Naive thymus-derived CD4-positive, alpha-beta T cell (primary cell): ENCODE data around the gene SPAG17. TPM values are rescaled to one million over a fixed set of nuclear protein-coding genes. Genes with fewer than 3 reads are reported as not detected.
A peak's percentile ranks its signal among the peaks of the same experiment; 100 is the strongest.

ENCODE experiments used
- ATAC-seq: fragments of 150-1000 bp; cut with Tn5 transposase; 2 replicates; pipeline ENCODE4 v1.10.0; 2021; ENCODE audit warnings: mild to moderate bottlenecking, moderate library complexity
- CTCF ChIA-PET: fragments of 350-600 bp; sonication (Branson Sonifier 250); formaldehyde crosslinking; loops from one replicate; lab custom pipeline; 2021; ENCODE audit warnings: antibody characterized with exemption; lab: Charles Lee
- POLR2A ChIA-PET: fragments of 350-600 bp; sonication (Branson Sonifier 250); formaldehyde crosslinking; loops from one replicate; lab custom pipeline; 2021; ENCODE audit warnings: antibody characterized with exemption, inconsistent platforms; lab: Charles Lee
- DNase-seq, 9 donors: peaks; one replicate each; pipeline versions ENCODE4 v3.0.0 to v3.0.0-alpha.2; 2020 to 2022; ENCODE audit warnings: mixed read lengths in 1 of 9
- H3K27ac ChIP-seq: one replicate; pipeline ENCODE4 v1.7.0; 2013; ENCODE audit warnings: mild to moderate bottlenecking, low read depth, low read length, moderate library complexity
- H3K27me3 ChIP-seq, 2 donors: one replicate each; pipeline ENCODE4 v1.7.0; 2013; ENCODE audit warnings: low read length in 2 of 2, mild to moderate bottlenecking in 2 of 2, moderate library complexity in 2 of 2; ENCODE audit not compliant: control insufficient read depth in 2 of 2, insufficient read depth in 2 of 2
- H3K36me3 ChIP-seq, 3 experiments: 1 replicate in 2 of 3; 2 replicates in 1 of 3; pipeline ENCODE4 v1.7.0; 2013; ENCODE audit warnings: low read length in 3 of 3, mild to moderate bottlenecking in 3 of 3, moderate library complexity in 1 of 3; ENCODE audit not compliant: insufficient read depth in 3 of 3, control insufficient read depth in 2 of 3
- H3K4me1 ChIP-seq, 2 donors: one replicate each; pipeline ENCODE4 v1.7.0; 2013; ENCODE audit warnings: low read length in 2 of 2, mild to moderate bottlenecking in 2 of 2, moderate library complexity in 1 of 2; ENCODE audit not compliant: control insufficient read depth in 2 of 2, insufficient read depth in 2 of 2
- H3K4me3 ChIP-seq: 2 replicates; pipeline ENCODE4 v1.7.0; 2013; ENCODE audit warnings: mild to moderate bottlenecking, low read length
- H3K9me3 ChIP-seq, 3 experiments: 1 replicate in 2 of 3; 2 replicates in 1 of 3; pipeline ENCODE4 v1.7.0; 2013; ENCODE audit warnings: low read length in 3 of 3; ENCODE audit not compliant: control insufficient read depth in 2 of 3
- H3K27ac Mint-ChIP-seq, 9 donors: one replicate each; pipeline ENCODE4 v1.8.0; 2020 to 2022; ENCODE audit warnings: mixed read lengths in 9 of 9, mild to moderate bottlenecking in 8 of 9, moderate library complexity in 5 of 9, inconsistent platforms in 2 of 9
- H3K27me3 Mint-ChIP-seq, 5 donors: one replicate each; pipeline ENCODE4 v1.8.0; 2021 to 2022; ENCODE audit warnings: mixed read lengths in 5 of 5, mild to moderate bottlenecking in 1 of 5
- H3K36me3 Mint-ChIP-seq, 5 donors: one replicate each; pipeline ENCODE4 v1.8.0; 2020 to 2022; ENCODE audit warnings: mixed read lengths in 5 of 5, mild to moderate bottlenecking in 3 of 5, inconsistent platforms in 1 of 5
- H3K4me1 Mint-ChIP-seq, 7 donors: one replicate each; pipeline ENCODE4 v1.8.0; 2020 to 2022; ENCODE audit warnings: mixed read lengths in 7 of 7, mild to moderate bottlenecking in 3 of 7, inconsistent platforms in 1 of 7
- H3K4me3 Mint-ChIP-seq, 10 donors: one replicate each; pipeline ENCODE4 v1.8.0; 2020 to 2022; ENCODE audit warnings: mild to moderate bottlenecking in 10 of 10, mixed read lengths in 10 of 10, moderate library complexity in 6 of 10, inconsistent platforms in 2 of 10
- H3K9me3 Mint-ChIP-seq, 11 donors: one replicate each; pipeline ENCODE4 v1.8.0; 2020 to 2022; ENCODE audit warnings: mixed read lengths in 11 of 11, mild to moderate bottlenecking in 4 of 11, inconsistent platforms in 1 of 11, moderate library complexity in 1 of 11
- intact Hi-C, 2 donors: fragments of 100-400 bp; cut with micrococcal nuclease; formaldehyde crosslinking; loops; one replicate each; pipeline ENCODE4 v1.15.1; 2023
- polyA plus RNA-seq, 2 donors: library from polyadenylated mRNA; unstranded; fragments of 300-500 nt; fragmentation: Illumina TruSeq; gene quantifications; one replicate each; pipeline ENCODE4 v1.2.3, GENCODE V29; 2021
- total RNA-seq, 6 experiments: library from RNA in 5 of 6; stranded (reverse) in 5 of 6; gene quantifications; 1 replicate in 5 of 6; 2 replicates in 1 of 6; pipeline ENCODE4 v1.2.3 and lab custom pipeline; 2021 to 2026

The SPAG17 gene
- total and polyA plus RNA-seq, 7 experiments from 2014 or later = not detected

GRCh38 chr1:118144684-118145083 is 40.3 kb downstream of the SPAG17 start:
- CTCF ChIA-PET = no interaction called here
- H3K4me3 ChIP-seq = no peak overlapping the region
- H3K27ac Mint-ChIP-seq = no peak overlapping the region

DNA sequence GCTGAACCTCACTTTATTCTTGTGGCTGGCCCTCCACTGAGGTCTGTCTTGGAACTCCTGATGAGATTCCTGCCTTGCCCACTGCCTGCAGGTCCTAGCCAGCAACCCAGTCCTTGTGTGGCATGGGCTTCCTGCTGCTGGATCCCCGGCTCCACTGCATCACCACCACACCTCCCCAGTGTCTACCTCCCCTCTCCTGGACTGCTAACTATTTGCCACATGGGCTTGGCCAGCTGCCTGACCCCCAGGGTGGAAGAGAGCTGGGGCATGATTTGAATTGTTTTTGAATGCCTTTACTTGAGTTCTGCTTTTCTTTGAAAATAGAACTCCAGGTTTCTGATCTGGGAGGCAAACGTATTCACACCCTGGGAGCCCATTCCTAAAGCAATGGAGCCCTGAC is 41.2 kb downstream of the SPAG17 start:
- H3K27ac Mint-ChIP-seq = no peak overlapping the region
- H3K4me1 Mint-ChIP-seq = no peaks in the 10 kb centered on the region
- ChIA-PET POLR2A (no interaction called here), CTCF (no interaction called here)
- Histone ChIP-seq H3K27me3 (no peaks in the 10 kb centered on the region), H3K36me3 (no peaks in the 10 kb centered on the region), H3K4me3 (no peak overlapping the region), H3K9me3 (no peaks in the 10 kb centered on the region), H3K27ac (no peak overlapping the region), H3K4me1 (no peaks in the 10 kb centered on the region)
- H3K9me3 Mint-ChIP-seq = peaks cover 0 to 5% (median 0%) of the 10 kb centered on the region in 11 donors
- intact Hi-C loops = no loop called here
- ATAC-seq (no peak), DNase-seq (no peak)
- peaks cover 0 to 11% (median 5%) of the 10 kb centered on the region in 5 donors for H3K27me3 Mint-ChIP-seq
- no peaks in the 10 kb centered on the region for H3K36me3 Mint-ChIP-seq
- no peak overlapping the region for H3K4me3 Mint-ChIP-seq

More at GRCh38 chr1:118144684-118145083, 40.3 kb downstream of the SPAG17 start:
- Mint-ChIP-seq H3K27me3 (peaks cover 0 to 6% (median 5%) of the 10 kb centered on the region in 5 donors), H3K4me1 (no peaks in the 10 kb centered on the region), H3K36me3 (no peaks in the 10 kb centered on the region), H3K4me3 (no peak overlapping the region), H3K9me3 (peaks cover 0 to under 1% (median 0%) of the 10 kb centered on the region in 11 donors)
- intact Hi-C loops = no loop called here
- POLR2A ChIA-PET = no interaction called here
- H3K27me3 ChIP-seq = no peaks in the 10 kb centered on the region
- ATAC-seq (no peak), DNase-seq (no peak)
- no peaks in the 10 kb centered on the region for H3K4me1 ChIP-seq
- no peaks in the 10 kb centered on the region for H3K9me3 ChIP-seq
- no peak overlapping the region for H3K27ac ChIP-seq
- H3K36me3 ChIP-seq = no peaks in the 10 kb centered on the region

DNA sequence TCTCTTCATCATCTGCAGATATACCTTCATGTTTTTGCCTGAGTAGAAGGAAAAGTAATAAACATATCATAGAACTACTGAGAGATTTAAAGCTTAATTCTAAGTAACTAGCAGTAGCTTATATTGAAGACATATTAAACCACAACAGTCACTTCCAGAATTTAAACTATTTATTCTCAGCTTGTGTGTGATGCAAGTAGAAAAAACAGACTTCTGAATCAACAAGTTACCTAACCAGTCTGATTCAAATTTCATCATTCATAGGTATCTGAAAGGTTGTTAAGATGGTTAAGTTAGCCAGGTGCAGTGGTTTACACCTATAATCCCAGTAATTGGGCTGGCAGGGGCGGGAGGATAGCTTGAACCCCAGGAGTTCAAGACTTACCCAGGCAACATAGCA is 41.9 kb downstream of the SPAG17 start:
- CTCF ChIA-PET = no interaction called here
- Histone ChIP-seq H3K4me1 (no peaks in the 10 kb centered on the region), H3K27ac (no peak overlapping the region), H3K9me3 (no peaks in the 10 kb centered on the region), H3K27me3 (no peaks in the 10 kb centered on the region), H3K36me3 (no peaks in the 10 kb centered on the region), H3K4me3 (no peak overlapping the region)
- intact Hi-C loops = no loop called here
- no peaks in the 10 kb centered on the region for H3K36me3 Mint-ChIP-seq
- H3K4me3 Mint-ChIP-seq = no peak overlapping the region
- POLR2A ChIA-PET = no interaction called here
- H3K9me3 Mint-ChIP-seq = peaks cover 0 to 5% (median 0%) of the 10 kb centered on the region in 11 donors
- no peaks in the 10 kb centered on the region for H3K4me1 Mint-ChIP-seq
- DNase-seq = no peak
- peaks cover 0 to 11% (median 5%) of the 10 kb centered on the region in 5 donors for H3K27me3 Mint-ChIP-seq
- no peak overlapping the region for H3K27ac Mint-ChIP-seq
- ATAC-seq = no peak

GRCh38 chr1:118142546-118142945 is 42.5 kb downstream of the SPAG17 start:
- Histone ChIP-seq H3K4me3 (no peak overlapping the region), H3K36me3 (no peaks in the 10 kb centered on the region), H3K9me3 (no peaks in the 10 kb centered on the region), H3K27me3 (no peaks in the 10 kb centered on the region), H3K4me1 (no peaks in the 10 kb centered on the region), H3K27ac (no peak overlapping the region)
- intact Hi-C loops = no loop called here
- no peak for ATAC-seq
- Mint-ChIP-seq H3K27me3 (peaks cover 0 to 11% (median 5%) of the 10 kb centered on the region in 5 donors), H3K27ac (no peak overlapping the region), H3K9me3 (peaks cover 0 to 5% (median 0%) of the 10 kb centered on the region in 11 donors), H3K36me3 (no peaks in the 10 kb centered on the region), H3K4me1 (no peaks in the 10 kb centered on the region), H3K4me3 (no peak overlapping the region)
- CTCF ChIA-PET = no interaction called here
- DNase-seq = no peak
- POLR2A ChIA-PET = no interaction called here

DNA sequence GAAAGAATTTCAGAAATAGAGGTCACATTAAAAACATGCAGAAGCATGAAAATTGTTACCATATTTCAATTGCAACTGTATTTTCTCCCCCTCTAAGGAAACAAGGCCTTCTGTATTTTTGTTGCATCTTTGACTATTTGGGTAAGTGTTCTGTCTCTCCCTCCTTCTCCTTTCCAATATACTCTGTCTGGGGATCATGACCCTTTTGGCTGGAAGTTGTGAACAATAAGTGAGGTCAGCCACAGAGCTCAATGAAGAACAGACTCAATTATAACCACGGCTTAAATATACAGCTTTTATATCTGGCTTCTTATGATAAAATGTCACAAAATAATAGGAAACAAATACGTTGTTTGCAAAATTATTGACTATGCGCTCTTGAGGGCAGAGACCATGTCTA is 47.1 kb downstream of the SPAG17 start:
- H3K27ac ChIP-seq = no peak overlapping the region
- H3K4me3 ChIP-seq = no peak overlapping the region
- peaks cover 0 to 16% (median 7%) of the 10 kb centered on the region in 5 donors for H3K27me3 Mint-ChIP-seq
- no peaks in the 10 kb centered on the region for H3K4me1 ChIP-seq
- no peaks in the 10 kb centered on the region for H3K36me3 Mint-ChIP-seq
- DNase-seq = no peak
- peaks cover 0 to 5% (median 0%) of the 10 kb centered on the region in 11 donors for H3K9me3 Mint-ChIP-seq
- no peaks in the 10 kb centered on the region for H3K27me3 ChIP-seq
- no peak overlapping the region for H3K4me3 Mint-ChIP-seq
- POLR2A ChIA-PET = no interaction called here
- ATAC-seq = no peak
- H3K27ac Mint-ChIP-seq = no peak overlapping the region
- CTCF ChIA-PET = no interaction called here
- intact Hi-C loops = no loop called here
- peaks cover 0 to 7% (median 0%) of the 10 kb centered on the region in 7 donors for H3K4me1 Mint-ChIP-seq
- H3K9me3 ChIP-seq = no peaks in the 10 kb centered on the region
- no peaks in the 10 kb centered on the region for H3K36me3 ChIP-seq

- H3K36me3 ChIP-seq = no peaks in the 10 kb centered on the region
- no peak for ATAC-seq
- Mint-ChIP-seq H3K9me3 (peaks cover 0 to 12% (median 0%) of the 10 kb centered on the region in 11 donors), H3K27me3 (peaks cover 0 to 25% (median 11%) of the 10 kb centered on the region in 5 donors), H3K27ac (no peak overlapping the region), H3K36me3 (no peaks in the 10 kb centered on the region), H3K4me1 (peaks cover 0 to 7% (median 0%) of the 10 kb centered on the region in 7 donors), H3K4me3 (no peak overlapping the region)
- H3K4me1 ChIP-seq = no peaks in the 10 kb centered on the region
- ChIA-PET CTCF (no interaction called here), POLR2A (no interaction called here)
- H3K9me3 ChIP-seq = no peaks in the 10 kb centered on the region
- H3K4me3 ChIP-seq = no peak overlapping the region
- DNase-seq = peak in 1 of 9 donors; percentile 42
- intact Hi-C loops = no loop called here
- no peaks in the 10 kb centered on the region for H3K27me3 ChIP-seq
- H3K27ac ChIP-seq = no peak overlapping the region
These were observed 48.7 kb downstream of the SPAG17 start for GRCh38 chr1:118136187-118136941.

GRCh38 chr1:118132000-118132399 is 53.0 kb downstream of the SPAG17 start:
- no peaks in the 10 kb centered on the region for H3K36me3 ChIP-seq
- ChIA-PET POLR2A (no interaction called here), CTCF (no interaction called here)
- Mint-ChIP-seq H3K9me3 (peaks cover 0 to 11% (median 0%) of the 10 kb centered on the region in 11 donors), H3K27me3 (peaks cover 0 to 19% (median 11%) of the 10 kb centered on the region in 5 donors), H3K36me3 (no peaks in the 10 kb centered on the region), H3K4me3 (no peak overlapping the region), H3K4me1 (peaks cover 0 to 7% (median 0%) of the 10 kb centered on the region in 7 donors), H3K27ac (no peak overlapping the region)
- H3K27me3 ChIP-seq = no peaks in the 10 kb centered on the region
- intact Hi-C loops = no loop called here
- no peak overlapping the region for H3K4me3 ChIP-seq
- no peak overlapping the region for H3K27ac ChIP-seq
- ATAC-seq = no peak
- H3K4me1 ChIP-seq = no peaks in the 10 kb centered on the region
- H3K9me3 ChIP-seq = no peaks in the 10 kb centered on the region
- DNase-seq = no peak
